NCI-H1092 treated with DMSO at 0.1 percent for 48 hours (cell line): ENCODE data around the gene TPRA1.

Experiments
- DNase-seq: peaks from one replicate; lab custom pipeline; 2025; lab: John Stamatoyannopoulos, UW

Gene TPRA1

GRCh38 chr3:127590593-127591465 is at the start of gene TPRA1:
TPRA1 (minus strand) TSS chr3:127590733; CDS start chr3:127580146, 10,587 bp downstream.
- DNase-seq: peak; percentile 99

DNA sequence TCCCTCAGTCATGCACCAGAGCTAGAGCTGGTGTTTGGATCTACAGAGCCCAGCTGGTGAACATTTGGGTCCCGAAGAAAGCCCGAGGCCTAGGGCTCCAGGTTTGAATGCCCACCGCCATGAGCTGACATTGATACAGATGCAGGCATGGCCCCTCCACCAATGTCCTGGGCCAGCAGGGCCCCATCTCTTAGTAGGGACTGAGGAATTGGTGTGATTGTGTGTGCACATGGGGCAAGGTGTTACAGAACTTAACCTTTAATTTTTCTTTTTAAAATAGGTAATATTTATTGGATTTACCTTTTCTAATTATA is 49.5 kb upstream of the TPRA1 start:
- DNase-seq: no peak

DNA sequence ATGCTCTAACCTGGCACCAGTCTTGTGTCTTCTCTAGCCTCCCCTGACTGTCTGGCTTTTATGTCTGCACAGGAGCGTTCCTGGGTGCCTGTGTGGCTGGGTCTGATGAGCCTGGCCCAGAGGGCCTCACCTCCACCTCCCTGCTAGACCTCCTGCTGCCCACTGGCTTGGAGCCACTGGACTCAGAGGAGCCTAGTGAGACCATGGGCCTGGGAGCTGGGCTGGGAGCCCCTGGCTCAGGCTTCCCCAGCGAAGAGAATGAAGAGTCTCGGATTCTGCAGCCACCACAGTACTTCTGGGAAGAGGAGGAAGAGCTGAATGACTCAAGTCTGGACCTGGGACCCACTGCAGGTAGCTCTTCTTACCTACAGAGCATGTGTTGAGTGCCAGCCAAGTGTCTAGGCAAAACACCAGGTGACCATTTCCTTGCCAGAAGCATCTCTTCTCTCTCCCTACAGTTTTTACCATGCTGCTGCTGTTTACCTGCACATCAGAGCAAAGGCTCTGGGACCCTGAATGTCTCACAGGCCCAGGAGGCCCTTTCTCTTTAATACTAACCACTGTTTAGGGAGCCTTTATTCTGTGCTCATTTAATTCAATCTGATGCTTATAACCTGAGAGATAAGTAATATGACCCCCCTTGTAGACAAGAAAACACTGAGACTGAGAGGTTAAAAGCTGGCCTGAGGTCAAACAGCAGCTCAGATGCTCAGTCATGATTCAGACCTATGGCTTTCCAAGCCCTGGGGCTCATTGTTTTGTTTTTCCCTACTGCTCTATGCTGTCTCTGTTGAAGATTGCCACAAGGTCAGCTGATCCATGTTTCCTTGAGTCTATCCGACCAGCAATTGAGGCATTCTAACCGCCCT is 48.9 kb upstream of the TPRA1 start:
- no peak for DNase-seq

GRCh38 chr3:127637971-127638370 is 47.4 kb upstream of the TPRA1 start:
- DNase-seq: no peak

GRCh38 chr3:127637546-127637945 is 47.0 kb upstream of the TPRA1 start:
- no peak for DNase-seq

- no peak for DNase-seq
These were observed 44.1 kb upstream of the TPRA1 start for GRCh38 chr3:127634653-127635052.

GRCh38 chr3:127632035-127632820 is 41.7 kb upstream of the TPRA1 start:
- no peak for DNase-seq

- DNase-seq: peak; percentile 27
These were observed 40.5 kb upstream of the TPRA1 start for GRCh38 chr3:127630811-127631714.

DNA sequence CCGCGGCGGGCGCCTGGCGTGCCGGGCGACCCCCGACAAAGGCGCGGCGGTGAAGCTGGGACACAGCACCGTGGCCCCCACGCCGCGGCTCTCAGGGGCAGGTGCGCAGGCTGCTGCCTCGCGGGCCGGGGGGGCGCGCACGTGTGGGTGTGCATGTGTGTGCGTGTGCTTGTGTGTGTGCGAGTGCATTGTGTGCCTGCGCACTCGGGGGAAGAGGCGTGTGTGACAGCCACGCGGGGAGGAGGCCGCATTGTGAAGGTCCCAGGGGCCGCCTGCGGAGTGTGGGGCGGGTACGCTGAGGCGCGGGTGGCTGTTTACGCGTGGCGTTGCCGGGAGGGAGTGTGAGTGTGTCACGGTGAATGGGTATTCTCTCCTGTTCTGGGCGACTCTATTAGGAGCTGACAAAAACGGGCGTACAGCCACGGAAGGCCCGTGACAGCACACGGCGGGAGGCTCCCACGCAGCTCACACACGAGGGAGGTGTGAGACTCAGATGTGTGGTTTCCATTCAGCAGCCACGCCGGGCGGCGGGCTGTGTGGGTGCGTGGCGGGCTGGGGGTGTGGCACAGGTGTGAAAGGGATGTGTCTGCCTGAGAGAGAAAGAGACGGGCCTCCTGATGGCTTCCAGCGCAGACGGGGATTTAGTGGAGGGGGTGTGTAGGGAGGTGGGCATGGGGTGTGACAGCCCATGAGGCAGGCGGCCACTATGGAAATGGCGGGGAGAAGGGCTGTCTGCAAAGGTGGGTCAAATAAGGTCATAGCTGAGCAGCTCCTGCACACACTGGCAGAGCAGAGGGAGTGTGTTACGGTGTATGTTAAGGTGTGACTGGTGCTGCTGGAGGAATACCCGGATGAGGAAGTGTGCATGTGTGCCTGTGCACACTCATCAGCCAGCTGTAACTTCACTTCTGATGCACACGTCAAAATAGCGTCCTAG is 39.2 kb upstream of the TPRA1 start:
- DNase-seq: peak; percentile 46

DNA sequence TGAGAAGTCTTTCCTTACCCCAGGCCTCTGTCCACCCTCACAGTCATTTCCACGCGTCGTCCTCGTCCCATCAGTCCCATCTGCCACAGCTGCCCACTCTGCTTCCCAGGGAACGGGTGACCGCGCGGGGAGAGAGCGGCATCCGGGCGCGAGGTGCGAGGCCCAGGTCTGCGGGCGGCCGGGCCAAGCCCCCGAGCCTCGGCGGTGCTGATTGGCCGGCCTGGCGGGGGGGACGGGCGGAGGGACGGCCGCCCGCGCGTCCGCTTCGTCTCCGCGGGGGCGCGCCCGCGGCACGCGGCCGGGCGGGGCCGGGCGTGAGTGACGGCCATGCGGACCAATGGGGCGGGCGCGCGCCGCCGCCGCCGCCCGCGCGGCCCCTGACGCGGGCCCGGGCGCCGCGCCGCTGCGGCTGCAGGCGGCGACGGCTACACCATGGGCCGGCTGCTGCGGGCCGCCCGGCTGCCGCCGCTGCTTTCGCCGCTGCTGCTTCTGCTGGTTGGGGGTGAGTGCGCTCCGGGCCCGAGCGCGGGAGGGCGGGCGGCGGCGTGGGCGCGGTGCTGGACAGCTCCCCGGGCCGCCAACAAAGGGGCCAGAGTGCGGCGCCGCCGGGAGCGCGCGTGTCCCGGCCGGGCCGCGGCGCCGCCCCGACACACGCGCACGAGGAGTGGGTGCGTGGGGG is 38.4 kb upstream of the TPRA1 start, which contains the start of gene PODXL2:
TSS of gene PODXL2 (plus strand) at position 398 of the 679 bp plus-strand sequence. CDS start at position 433, 35 bp downstream.
- peak; percentile 59 for DNase-seq

GRCh38 chr3:127628426-127628787 is 37.9 kb upstream of the TPRA1 start:
- DNase-seq: no peak

GRCh38 chr3:127625821-127626220 is 35.3 kb upstream of the TPRA1 start:
- DNase-seq: no peak

DNA sequence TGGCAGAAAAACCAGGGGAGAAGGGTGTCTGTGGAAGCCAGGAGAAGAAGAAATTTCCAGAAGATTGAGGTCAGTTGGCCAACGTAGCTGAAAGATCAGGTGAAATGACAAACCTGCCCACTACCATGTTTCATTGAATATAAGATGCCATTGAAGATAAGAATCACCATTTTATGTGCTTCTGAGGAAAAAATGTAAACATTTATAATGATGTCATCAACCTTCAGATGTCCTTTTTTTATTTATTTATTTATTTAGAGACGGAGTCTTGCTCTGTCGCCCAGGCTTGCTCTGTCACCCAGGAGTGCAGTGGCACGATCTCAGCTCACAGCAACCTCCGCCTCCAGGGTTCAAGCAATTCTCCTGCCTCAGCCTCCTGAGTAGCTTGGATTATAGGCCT is 33.5 kb upstream of the TPRA1 start:
- DNase-seq: no peak

- DNase-seq: no peak
These were observed 32.4 kb upstream of the TPRA1 start for GRCh38 chr3:127622772-127623576.

GRCh38 chr3:127622031-127622430 is 31.5 kb upstream of the TPRA1 start:
- no peak for DNase-seq

GRCh38 chr3:127620637-127621375 is 30.3 kb upstream of the TPRA1 start:
- DNase-seq: no peak

GRCh38 chr3:127618891-127619290 is 28.4 kb upstream of the TPRA1 start:
- DNase-seq: no peak
